Fibroblast of lung (primary cell): ENCODE measurements around the gene FAM131B. TPM values are rescaled to one million over a fixed set of nuclear protein-coding genes. Genes with fewer than 3 reads are reported as not detected.

ENCODE experiments used
- DNase-seq, 2 donors: peaks; one replicate each; pipeline versions ENCODE4 v3.0.0 to v3.0.0-alpha.2; 2010; ENCODE audit warnings: low read depth in 2 of 2
- H2AFZ ChIP-seq: 2 replicates; pipeline ENCODE4 v1.5.1; 2012; ENCODE audit warnings: low read length, control low read depth, inconsistent platforms
- H3K27ac ChIP-seq: 2 replicates; pipeline ENCODE4 v1.5.1; 2011; ENCODE audit warnings: low read length, control low read depth; ENCODE audit not compliant: insufficient read depth
- H3K27me3 ChIP-seq: 2 replicates; pipeline ENCODE4 v1.5.1; 2011; ENCODE audit warnings: mild to moderate bottlenecking, low read length; ENCODE audit not compliant: control insufficient read depth, insufficient read depth
- H3K36me3 ChIP-seq: 2 replicates; pipeline ENCODE4 v1.5.1; 2011; ENCODE audit warnings: low read length; ENCODE audit not compliant: control insufficient read depth, insufficient read depth
- H3K4me1 ChIP-seq: 2 replicates; pipeline ENCODE4 v1.5.1; 2011; ENCODE audit warnings: low read length; ENCODE audit not compliant: control insufficient read depth, insufficient read depth; ENCODE audit errors: extremely low read depth
- H3K4me2 ChIP-seq: 2 replicates; pipeline ENCODE4 v1.5.1; 2011; ENCODE audit warnings: low read length, control low read depth; ENCODE audit not compliant: insufficient read depth; ENCODE audit errors: extremely low read depth
- H3K4me3 ChIP-seq, 4 experiments: fragments of 200-600 bp in 1 of 4; sonication (generic) in 1 of 4; replicated peaks in 1 of 4; 2 replicates each; pipeline ENCODE4 v1.5.1; 2011 to 2016; ENCODE audit warnings: low read length in 4 of 4, low read depth in 3 of 4, mild to moderate bottlenecking in 3 of 4, control low read depth in 2 of 4, inconsistent platforms in 1 of 4, mixed read lengths in 1 of 4; ENCODE audit not compliant: insufficient read depth in 1 of 4; ENCODE audit errors: control extremely low read depth in 1 of 4
- H3K79me2 ChIP-seq: 2 replicates; pipeline ENCODE4 v1.5.1; 2012; ENCODE audit warnings: mild to moderate bottlenecking, low read length, inconsistent platforms; ENCODE audit not compliant: control insufficient read depth, insufficient read depth
- H3K9ac ChIP-seq: 2 replicates; pipeline ENCODE4 v1.5.1; 2011; ENCODE audit warnings: mild to moderate bottlenecking, low read length, control low read depth; ENCODE audit not compliant: insufficient read depth
- H3K9me3 ChIP-seq: 2 replicates; pipeline ENCODE4 v1.5.1; 2012; ENCODE audit warnings: low read depth, low read length; ENCODE audit not compliant: control insufficient read depth, insufficient read depth
- H4K20me1 ChIP-seq: 2 replicates; pipeline ENCODE4 v1.5.1; 2011; ENCODE audit warnings: low read length; ENCODE audit not compliant: control insufficient read depth, insufficient read depth; ENCODE audit errors: extremely low read depth
- EZH2 ChIP-seq: IDR thresholded peaks from 2 replicates; pipeline ENCODE4 v1.5.1; 2012; ENCODE audit warnings: low read length, control low read depth, mild to moderate bottlenecking; ENCODE audit errors: missing control alignments
- polyA minus RNA-seq: library from RNA; depleted of rRNA, polyadenylated mRNA; stranded (reverse); fragments of >200 nt; gene quantifications from 2 replicates; pipeline ENCODE4 v1.2.3, GENCODE V29; 2011; ENCODE audit warnings: low replicate concordance
- polyA plus RNA-seq, 2 donors: library from polyadenylated mRNA; depleted of rRNA in 1 of 2; stranded (reverse) in 1 of 2; unstranded in 1 of 2; fragments of >200 nt; gene quantifications; 2 replicates each; pipeline ENCODE4 v1.2.1, GENCODE V29; 2011 to 2012; ENCODE audit warnings: missing spikeins in 1 of 2
- total RNA-seq: library from RNA; depleted of rRNA; stranded (reverse); fragments of >200 nt; gene quantifications from 2 replicates; pipeline ENCODE4 v1.2.1, GENCODE V29; 2014
- TF ChIP-seq, protein P1 (sequence below), 2 donors: IDR thresholded peaks in 1 of 2; conservative IDR thresholded peaks in 1 of 2; 1 replicate in 1 of 2; 2 replicates in 1 of 2; pipeline ENCODE4 v1.5.1; 2011 to 2012; ENCODE audit warnings: low read length in 2 of 2, control low read depth in 1 of 2, inconsistent platforms in 1 of 2, low read depth in 1 of 2, mild to moderate bottlenecking in 1 of 2

FAM131B gene
- total RNA-seq (3.8 and 4.4 TPM in 2 replicates), polyA plus RNA-seq (2.0 and 4.8 TPM in 2 replicates), polyA minus RNA-seq (8.6 and 36.6 TPM in 2 replicates)
- polyA plus RNA-seq (2012) = 1.9 and 4.0 TPM in 2 replicates

DNA sequence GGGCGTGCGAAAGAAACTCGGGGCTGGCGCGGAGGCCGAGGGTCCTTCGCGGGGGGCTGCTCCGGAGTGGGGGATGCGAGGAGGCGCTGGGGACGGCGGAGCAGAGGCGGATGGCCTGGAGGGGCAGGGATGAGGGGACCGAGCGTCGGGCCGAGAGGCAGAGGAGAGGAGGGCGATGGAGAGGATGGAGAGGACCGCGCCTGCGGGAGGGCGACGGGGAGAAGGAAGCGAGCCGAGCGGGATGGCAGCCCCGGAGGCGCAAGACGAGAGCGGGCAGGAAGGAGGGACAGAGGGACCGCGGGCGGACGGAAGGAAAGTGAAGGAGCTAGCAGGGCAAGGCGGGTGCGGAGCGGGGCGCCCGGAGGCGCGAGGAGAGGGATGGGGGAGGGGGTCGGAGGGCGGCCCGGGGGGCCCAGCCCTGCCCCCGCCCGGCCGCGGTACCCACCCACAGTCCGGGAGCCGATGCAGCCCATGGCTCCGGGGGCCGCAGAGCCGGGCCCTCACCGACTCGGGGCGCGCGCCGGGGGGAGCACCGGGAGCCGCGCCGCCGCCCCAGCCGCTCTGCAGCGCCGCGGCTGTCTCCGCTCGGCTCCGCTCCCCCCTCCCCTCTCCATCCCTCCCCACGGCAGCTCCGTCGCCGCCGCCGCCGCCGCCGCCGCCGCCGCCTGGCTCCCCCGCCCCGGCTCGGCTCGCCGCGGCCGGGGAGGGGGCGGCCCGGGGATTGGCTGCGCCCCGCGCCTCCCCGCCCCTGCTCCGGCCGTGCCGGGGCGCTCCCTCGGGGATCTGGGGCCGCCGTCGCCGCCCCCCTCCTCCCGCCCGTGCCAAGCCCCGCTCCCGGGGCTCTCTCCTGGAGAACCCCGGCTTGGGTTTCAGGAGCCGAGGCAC lies at the start of gene FAM131B:
FAM131B (minus strand) TSS at position 583 of the 885 bp plus-strand sequence; CDS start at position 473, 110 bp downstream.
- peak within 1 kb of the TSS; percentile 88 for H3K4me2 ChIP-seq
- no peak for DNase-seq
- peaks cover 35% of the 10 kb centered on the region for H3K27me3 ChIP-seq

DNA sequence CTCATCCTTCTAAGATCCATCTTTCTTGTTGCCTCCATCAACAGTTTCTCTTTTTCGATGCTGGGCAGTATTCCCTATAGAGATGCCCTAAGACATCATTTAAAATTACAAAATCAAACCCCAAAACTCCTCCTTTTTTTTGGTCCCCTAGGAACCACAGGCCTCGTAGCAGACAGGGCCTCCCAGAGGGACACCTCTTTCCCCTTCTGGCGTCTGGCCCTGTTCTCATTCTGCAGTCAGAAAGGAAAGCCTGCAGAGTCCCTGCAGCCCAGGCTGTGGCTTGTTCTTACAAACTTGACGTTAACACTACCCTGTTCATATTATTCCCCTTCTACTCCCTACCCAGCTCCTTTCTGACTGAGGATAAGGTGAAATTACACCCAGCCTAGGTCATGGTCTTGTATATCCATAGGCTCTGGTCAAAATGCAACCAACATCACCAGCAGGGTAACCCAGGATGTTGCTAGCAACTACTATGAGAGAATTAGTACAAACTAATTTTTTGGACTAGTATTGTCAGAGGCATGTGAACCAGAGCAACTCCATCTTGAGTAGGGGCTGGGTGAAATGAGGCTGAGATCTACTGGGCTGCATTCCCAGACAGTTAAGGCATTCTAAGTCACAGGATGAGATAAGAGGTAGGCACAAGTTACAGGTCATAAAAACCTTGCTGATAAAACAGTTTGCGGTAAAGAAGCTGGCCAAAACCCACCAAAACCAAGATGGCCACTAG lies 49.6 kb upstream of the FAM131B start:
- Histone ChIP-seq H3K79me2 (no peaks in the 10 kb centered on the region), H3K27me3 (no peaks in the 10 kb centered on the region), H3K9me3 (no peaks in the 10 kb centered on the region), H3K4me1 (peaks cover 5% of the 10 kb centered on the region), H3K4me2 (no peak overlapping the region), H3K27ac (no peak overlapping the region), H4K20me1 (no peaks in the 10 kb centered on the region), H3K36me3 (no peaks in the 10 kb centered on the region), H3K4me3 (no peak overlapping the region), H3K9ac (no peak overlapping the region), H2AFZ (no peak overlapping the region)
- no peak for DNase-seq
- TF ChIP-seq, protein P1, sequence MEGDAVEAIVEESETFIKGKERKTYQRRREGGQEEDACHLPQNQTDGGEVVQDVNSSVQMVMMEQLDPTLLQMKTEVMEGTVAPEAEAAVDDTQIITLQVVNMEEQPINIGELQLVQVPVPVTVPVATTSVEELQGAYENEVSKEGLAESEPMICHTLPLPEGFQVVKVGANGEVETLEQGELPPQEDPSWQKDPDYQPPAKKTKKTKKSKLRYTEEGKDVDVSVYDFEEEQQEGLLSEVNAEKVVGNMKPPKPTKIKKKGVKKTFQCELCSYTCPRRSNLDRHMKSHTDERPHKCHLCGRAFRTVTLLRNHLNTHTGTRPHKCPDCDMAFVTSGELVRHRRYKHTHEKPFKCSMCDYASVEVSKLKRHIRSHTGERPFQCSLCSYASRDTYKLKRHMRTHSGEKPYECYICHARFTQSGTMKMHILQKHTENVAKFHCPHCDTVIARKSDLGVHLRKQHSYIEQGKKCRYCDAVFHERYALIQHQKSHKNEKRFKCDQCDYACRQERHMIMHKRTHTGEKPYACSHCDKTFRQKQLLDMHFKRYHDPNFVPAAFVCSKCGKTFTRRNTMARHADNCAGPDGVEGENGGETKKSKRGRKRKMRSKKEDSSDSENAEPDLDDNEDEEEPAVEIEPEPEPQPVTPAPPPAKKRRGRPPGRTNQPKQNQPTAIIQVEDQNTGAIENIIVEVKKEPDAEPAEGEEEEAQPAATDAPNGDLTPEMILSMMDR (conservative IDR thresholded peaks at IDR 0.05 in 1 of 2, IDR thresholded peaks at IDR 0.05 in 1 of 2; ENCODE audit: low read depth in 1 of 2, low read length in 2 of 2) = no peak
- TF ChIP-seq EZH2 = no peak

More for the DNA sequence above, at the start of gene FAM131B:
- peak within 1 kb of the TSS; percentile 49 to 66 (median 62) for H3K4me3 ChIP-seq
- H3K27ac ChIP-seq = no peak within 1 kb of the TSS
- H3K4me1 ChIP-seq = no peaks in the 10 kb centered on the region
- H3K9me3 ChIP-seq = no peaks in the 10 kb centered on the region
- TF ChIP-seq EZH2 = peak; percentile 87
- TF ChIP-seq, protein P1 (conservative IDR thresholded peaks at IDR 0.05 in 1 of 2, IDR thresholded peaks at IDR 0.05 in 1 of 2; ENCODE audit: low read depth in 1 of 2, low read length in 2 of 2) = no peak
- no peaks in the 10 kb centered on the region for H3K79me2 ChIP-seq
- peak within 1 kb of the TSS; percentile 23 for H3K9ac ChIP-seq
- no peaks in the 10 kb centered on the region for H3K36me3 ChIP-seq
- peak within 1 kb of the TSS; percentile 59 for H2AFZ ChIP-seq
- H4K20me1 ChIP-seq = no peaks in the 10 kb centered on the region

DNA sequence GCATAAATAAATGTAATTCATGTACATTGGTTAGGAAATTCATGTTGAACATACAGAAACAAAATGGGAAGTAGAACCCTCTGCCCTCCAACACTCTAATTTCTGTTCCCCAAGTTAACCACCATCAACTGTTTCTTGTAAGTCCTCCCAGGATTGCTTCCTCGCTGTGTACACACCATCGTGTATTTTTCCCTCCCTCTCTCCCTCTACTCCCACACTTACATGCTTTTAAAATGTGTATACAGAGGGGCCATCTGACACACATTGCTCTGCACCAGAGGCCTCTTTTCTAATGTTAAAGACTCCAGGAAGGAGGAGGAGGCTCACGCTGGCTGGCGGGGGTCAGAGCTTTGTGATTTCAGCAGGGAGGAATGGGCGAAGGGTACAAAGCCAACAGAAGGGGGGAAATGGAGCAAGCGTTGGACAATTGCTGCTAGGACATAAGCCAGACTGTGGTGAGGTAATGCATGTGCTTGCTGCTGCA lies 48.0 kb upstream of the FAM131B start:
- Histone ChIP-seq H3K9ac (no peak overlapping the region), H3K79me2 (no peaks in the 10 kb centered on the region), H3K4me2 (peak overlapping the region; percentile 17), H2AFZ (no peak overlapping the region), H3K36me3 (no peaks in the 10 kb centered on the region), H3K4me3 (no peak overlapping the region), H4K20me1 (no peaks in the 10 kb centered on the region), H3K4me1 (peaks cover 8% of the 10 kb centered on the region), H3K27me3 (peaks cover 3% of the 10 kb centered on the region), H3K9me3 (no peaks in the 10 kb centered on the region), H3K27ac (no peak overlapping the region)
- peak; percentile 61 to 72 for DNase-seq
- TF ChIP-seq EZH2 = no peak
- TF ChIP-seq, protein P1 (conservative IDR thresholded peaks at IDR 0.05 in 1 of 2, IDR thresholded peaks at IDR 0.05 in 1 of 2; ENCODE audit: low read depth in 1 of 2, low read length in 2 of 2) = no peak
